ENCODE results near the gene CERK. TPM values are rescaled to one million over a fixed set of nuclear protein-coding genes. Genes with fewer than 3 reads are reported as not detected.
"Not testable (repeated sequence)": the region's sequence is repeated elsewhere in the genome, so short reads cannot be mapped to it uniquely, and the experiment has no call there.

Gene CERK, protein sequence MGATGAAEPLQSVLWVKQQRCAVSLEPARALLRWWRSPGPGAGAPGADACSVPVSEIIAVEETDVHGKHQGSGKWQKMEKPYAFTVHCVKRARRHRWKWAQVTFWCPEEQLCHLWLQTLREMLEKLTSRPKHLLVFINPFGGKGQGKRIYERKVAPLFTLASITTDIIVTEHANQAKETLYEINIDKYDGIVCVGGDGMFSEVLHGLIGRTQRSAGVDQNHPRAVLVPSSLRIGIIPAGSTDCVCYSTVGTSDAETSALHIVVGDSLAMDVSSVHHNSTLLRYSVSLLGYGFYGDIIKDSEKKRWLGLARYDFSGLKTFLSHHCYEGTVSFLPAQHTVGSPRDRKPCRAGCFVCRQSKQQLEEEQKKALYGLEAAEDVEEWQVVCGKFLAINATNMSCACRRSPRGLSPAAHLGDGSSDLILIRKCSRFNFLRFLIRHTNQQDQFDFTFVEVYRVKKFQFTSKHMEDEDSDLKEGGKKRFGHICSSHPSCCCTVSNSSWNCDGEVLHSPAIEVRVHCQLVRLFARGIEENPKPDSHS
- total RNA-seq (2021) (24.9 and 25.9 TPM in 2 replicates), Bru-seq, nascent RNA (percentile 54 among the genes with signal in this experiment), BruChase-seq, experiment 1, labeled RNA remaining after a 2-hour chase (percentile 58 among the genes with signal in this experiment), BruChase-seq, experiment 2, labeled RNA remaining after a 6-hour chase (percentile 72 among the genes with signal in this experiment)
- long read RNA-seq, full-length matches to known transcripts = 12 of 18 reads
- long read RNA-seq, partial matches to known transcripts = 2 of 18 reads
- long read RNA-seq, other reads (novel, unspliced or antisense) = 4 of 18 reads

DNA sequence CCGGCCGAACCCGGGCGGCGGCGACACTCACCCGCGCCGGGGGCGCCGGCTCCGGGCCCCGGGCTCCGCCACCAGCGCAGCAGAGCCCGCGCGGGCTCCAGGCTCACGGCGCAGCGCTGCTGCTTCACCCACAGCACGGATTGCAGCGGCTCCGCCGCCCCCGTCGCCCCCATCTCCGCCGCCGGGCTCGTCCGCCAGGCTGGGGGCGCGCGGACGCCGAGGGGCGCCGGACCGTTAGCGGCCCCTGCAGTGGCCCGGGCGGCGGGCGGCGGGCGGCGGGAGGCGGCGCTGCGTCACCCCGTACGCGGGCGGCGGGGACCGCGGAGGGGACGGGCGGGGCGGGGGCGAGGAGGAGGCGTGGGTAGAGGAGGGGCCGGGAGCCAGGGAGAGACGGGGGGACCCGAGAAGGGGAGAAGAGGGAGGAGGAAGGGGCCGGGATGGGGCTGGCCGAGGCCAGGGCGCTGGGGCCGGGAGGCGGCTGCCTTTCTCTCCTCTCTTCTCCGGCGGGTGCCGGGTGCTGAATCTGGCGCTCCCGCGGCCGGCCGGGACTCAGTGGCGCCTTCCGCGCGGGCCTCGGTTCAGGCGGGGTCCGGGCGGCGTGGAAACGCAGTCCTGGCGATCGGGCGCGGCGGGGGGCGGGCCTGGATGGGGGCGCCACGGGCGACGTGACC is at the start of gene CERK:
Gene CERK, minus strand, starts transcription at position 277 of the 671 bp plus-strand sequence. Its CDS starts 104 bp downstream, at position 173.
- no peaks in the 10 kb centered on the region for H3K36me3 ChIP-seq (ENCODE audit: low read depth)
- ChIA-PET POLR2A (ENCODE audit: unreplicated experiment) (no interaction called here), CTCF (no interaction called here)
- no peaks in the 10 kb centered on the region for H4K20me1 ChIP-seq (ENCODE audit: insufficient read depth)
- peaks cover 7% of the 10 kb centered on the region; the same call in 1 of the 2 replicates for H3K79me2 ChIP-seq (ENCODE audit: low read depth)
- H3K4me1 ChIP-seq (replicated peaks; ENCODE audit: insufficient read depth) = peaks cover 50% of the 10 kb centered on the region
- no peak within 1 kb of the TSS for H3K27ac ChIP-seq
- H3K4me2 ChIP-seq = peak within 1 kb of the TSS; percentile 85
- BruUV-seq (replicated peaks) = no TSS peak
- H3K4me3 ChIP-seq = peak within 1 kb of the TSS; percentile 81
- no peaks in the 10 kb centered on the region for H3K9me3 ChIP-seq (ENCODE audit: insufficient read depth, low read depth)
- intact Hi-C loops (cut with micrococcal nuclease; ENCODE audit: unreplicated experiment) = loop anchor here (2.0 kb wide), 1 partner anchor 21 kb away; no protein-coding TSS in a partner anchor
- peaks cover 29% of the 10 kb centered on the region for H3F3A ChIP-seq (ENCODE audit: insufficient read depth, low read depth)
- peak within 1 kb of the TSS; percentile 80 for H2AFZ ChIP-seq
- peak in 1 of 2 experiments; percentile 59 for DNase-seq
- H3K9me2 ChIP-seq (ENCODE audit: insufficient read depth) = no peaks in the 10 kb centered on the region
- TF ChIP-seq EZH2 (IDR thresholded peaks at IDR 0.05; ENCODE audit: low read depth) = no peak
- TF ChIP-seq, protein P1, sequence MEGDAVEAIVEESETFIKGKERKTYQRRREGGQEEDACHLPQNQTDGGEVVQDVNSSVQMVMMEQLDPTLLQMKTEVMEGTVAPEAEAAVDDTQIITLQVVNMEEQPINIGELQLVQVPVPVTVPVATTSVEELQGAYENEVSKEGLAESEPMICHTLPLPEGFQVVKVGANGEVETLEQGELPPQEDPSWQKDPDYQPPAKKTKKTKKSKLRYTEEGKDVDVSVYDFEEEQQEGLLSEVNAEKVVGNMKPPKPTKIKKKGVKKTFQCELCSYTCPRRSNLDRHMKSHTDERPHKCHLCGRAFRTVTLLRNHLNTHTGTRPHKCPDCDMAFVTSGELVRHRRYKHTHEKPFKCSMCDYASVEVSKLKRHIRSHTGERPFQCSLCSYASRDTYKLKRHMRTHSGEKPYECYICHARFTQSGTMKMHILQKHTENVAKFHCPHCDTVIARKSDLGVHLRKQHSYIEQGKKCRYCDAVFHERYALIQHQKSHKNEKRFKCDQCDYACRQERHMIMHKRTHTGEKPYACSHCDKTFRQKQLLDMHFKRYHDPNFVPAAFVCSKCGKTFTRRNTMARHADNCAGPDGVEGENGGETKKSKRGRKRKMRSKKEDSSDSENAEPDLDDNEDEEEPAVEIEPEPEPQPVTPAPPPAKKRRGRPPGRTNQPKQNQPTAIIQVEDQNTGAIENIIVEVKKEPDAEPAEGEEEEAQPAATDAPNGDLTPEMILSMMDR (conservative IDR thresholded peaks at IDR 0.05) = no peak
- H3K27me3 ChIP-seq (ENCODE audit: insufficient read depth, low read depth) = no peaks in the 10 kb centered on the region

DNA sequence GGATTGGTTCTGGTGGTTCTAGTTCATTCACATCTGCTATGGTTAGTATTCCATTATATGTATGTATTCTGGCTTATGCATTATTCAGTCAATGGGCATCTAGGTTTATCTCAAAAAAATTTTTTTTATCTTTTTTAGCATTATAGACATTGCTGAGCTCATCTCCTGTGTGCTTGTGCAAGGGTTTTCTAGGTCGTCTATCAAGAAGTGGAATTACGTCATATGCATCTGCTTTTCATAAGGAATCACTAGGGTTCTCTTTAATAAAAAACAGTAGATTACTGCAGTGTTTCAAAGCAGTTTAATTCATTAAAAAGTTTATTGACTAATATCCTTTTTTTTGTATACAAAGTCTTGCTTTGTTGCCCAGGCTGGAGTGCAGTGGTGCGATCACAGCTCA is 45.7 kb upstream of the CERK start:
- ChIA-PET POLR2A (ENCODE audit: unreplicated experiment) (no interaction called here), CTCF (no interaction called here)
- Histone ChIP-seq H3K4me1 (replicated peaks; ENCODE audit: insufficient read depth) (no peaks in the 10 kb centered on the region), H3K36me3 (ENCODE audit: low read depth) (no peaks in the 10 kb centered on the region), H3K27ac (no peak overlapping the region), H4K20me1 (ENCODE audit: insufficient read depth) (peaks cover 82% of the 10 kb centered on the region), H2AFZ (no peak overlapping the region), H3K79me2 (ENCODE audit: low read depth) (peaks cover 90% of the 10 kb centered on the region), H3F3A (ENCODE audit: insufficient read depth, low read depth) (0 out of 2 replicates have a peak, but pooled peaks cover 4% of the 10 kb centered on the region), H3K9me3 (ENCODE audit: insufficient read depth, low read depth) (no peaks in the 10 kb centered on the region), H3K27me3 (ENCODE audit: insufficient read depth, low read depth) (no peaks in the 10 kb centered on the region), H3K4me3 (no peak overlapping the region), H3K9me2 (ENCODE audit: insufficient read depth) (no peaks in the 10 kb centered on the region), H3K4me2 (no peak overlapping the region)
- intact Hi-C loops (cut with micrococcal nuclease; ENCODE audit: unreplicated experiment) = no loop called here
- no peak for TF ChIP-seq EZH2 (IDR thresholded peaks at IDR 0.05; ENCODE audit: low read depth)
- TF ChIP-seq, protein P1 (conservative IDR thresholded peaks at IDR 0.05) = no peak
- peak in 1 of 2 experiments; percentile 19 for DNase-seq
- BruUV-seq (replicated peaks) = no TSS peak

DNA sequence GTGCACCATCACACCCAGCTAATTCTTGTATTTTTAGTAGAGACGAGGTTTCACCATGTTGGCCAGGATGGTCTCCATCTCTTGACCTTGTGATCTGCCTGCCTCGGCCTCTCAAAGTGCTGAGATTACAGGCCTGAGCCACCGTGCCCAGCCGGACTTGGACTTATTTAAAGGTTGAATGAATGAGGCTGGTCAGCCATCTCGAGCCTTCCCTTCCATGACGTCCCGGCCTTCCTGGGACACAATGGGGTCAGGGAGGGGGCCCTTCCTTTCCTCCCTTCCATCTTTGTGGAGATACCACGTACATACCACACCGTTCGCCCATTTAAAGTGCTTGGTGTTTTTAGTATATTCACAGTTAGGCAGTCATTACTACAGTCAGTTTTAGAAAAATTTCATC is 44.1 kb upstream of the CERK start:
- H4K20me1 ChIP-seq (ENCODE audit: insufficient read depth) = peaks cover 83% of the 10 kb centered on the region
- H3K27ac ChIP-seq; CTCF ChIA-PET; H3K36me3 ChIP-seq (ENCODE audit: low read depth); BruUV-seq (replicated peaks); H3K4me3 ChIP-seq; H3F3A ChIP-seq (ENCODE audit: insufficient read depth, low read depth); H3K9me3 ChIP-seq (ENCODE audit: insufficient read depth, low read depth); POLR2A ChIA-PET (ENCODE audit: unreplicated experiment); H3K4me1 ChIP-seq (replicated peaks; ENCODE audit: insufficient read depth); H3K9me2 ChIP-seq (ENCODE audit: insufficient read depth); H3K4me2 ChIP-seq; H2AFZ ChIP-seq; H3K27me3 ChIP-seq (ENCODE audit: insufficient read depth, low read depth); intact Hi-C loops (cut with micrococcal nuclease; ENCODE audit: unreplicated experiment); DNase-seq: not testable (repeated sequence)
- H3K79me2 ChIP-seq (ENCODE audit: low read depth) = peaks cover 92% of the 10 kb centered on the region

Data from PC-9 (cell line).